ENCODE measurements around the gene TSPEAR. TPM values are rescaled to one million over a fixed set of nuclear protein-coding genes. Genes with fewer than 3 reads are reported as not detected.
A peak's percentile ranks its signal among the peaks of the same experiment; 100 is the strongest.

TSPEAR gene
- total and polyA plus RNA-seq, 9 of the 15 experiments (the other 6 are each of a cell fraction or from before 2014, with no cell fraction given), result not detected

DNA sequence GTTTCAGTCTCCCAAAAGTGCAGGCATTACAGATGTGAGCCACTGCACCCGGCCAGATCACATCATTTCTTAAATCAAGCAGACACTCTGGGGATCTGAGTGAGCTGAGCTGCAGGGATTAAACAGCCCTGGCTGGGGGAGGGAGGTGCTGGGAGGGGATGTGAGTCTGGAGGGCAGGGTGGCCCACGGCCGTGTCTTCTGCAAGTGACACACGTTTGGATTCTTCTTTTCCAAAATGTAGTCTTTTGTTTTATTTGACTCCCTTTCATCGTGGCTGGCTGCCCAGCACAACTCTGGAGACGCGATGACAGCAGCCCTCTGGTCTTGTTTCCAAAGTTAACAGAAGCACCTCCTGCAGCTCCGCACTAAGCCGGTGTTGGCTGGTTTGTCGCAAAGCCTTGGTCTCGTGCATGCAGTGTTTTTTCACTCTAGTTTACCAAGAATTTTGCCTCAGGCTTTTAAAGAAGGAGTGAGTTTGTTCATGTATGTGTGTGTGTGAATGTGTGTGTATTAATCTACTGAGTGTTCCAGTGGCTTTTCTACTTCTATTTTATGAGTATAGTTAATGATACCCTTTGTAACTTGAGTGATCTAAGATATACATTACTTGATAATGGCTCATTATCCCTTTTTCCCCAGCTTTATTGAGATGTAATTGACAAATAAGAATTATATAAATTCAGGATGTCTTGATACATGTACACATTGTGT lies 128.1 kb downstream of the TSPEAR start (continued):
- TF ChIP-seq PHTF2 (CRISPR knock-in tag; IDR thresholded peaks at IDR 0.05) (no peak), RAD51 (IDR thresholded peaks at IDR 0.05; ENCODE audit: borderline replicate concordance, low read depth) (no peak)

GRCh38 chr21:44582055-44582454 lies 129.3 kb downstream of the TSPEAR start:
- no peaks in the 10 kb centered on the region for H4K20me1 ChIP-seq (replicated peaks; ENCODE audit: control insufficient read depth, insufficient read depth, low read length)
- no peak overlapping the region for H2AFZ ChIP-seq (ENCODE audit: low read depth, low read length)
- in situ Hi-C loops (cut with MboI), result no loop called here
- no peaks in the 10 kb centered on the region for H3K36me3 ChIP-seq (ENCODE audit: control insufficient read depth, insufficient read depth, low read length)
- ATAC-seq (no peak), FAIRE-seq (peak; percentile 26), DNase-seq (ENCODE audit: extremely low read depth in 1 of 4, low spot score in 3 of 4) (peak in 2 of 4 experiments; percentile 26 to 28)
- WGBS (ENCODE audit: insufficient coverage, low coverage, missing lambda C conversion rate), result under 1% methylated on average over 15 of the region's 15 CpGs
- peaks cover 0 to 6% of the 10 kb centered on the region in 2 experiments; a peak in 1 of 5 replicates for H3K27me3 ChIP-seq (ENCODE audit: control insufficient read depth in 2 of 2, insufficient read depth in 2 of 2, low read length in 2 of 2)
- H3K27ac ChIP-seq (ENCODE audit: extremely low read depth, low read depth, low read length), result no peak overlapping the region
- H3K9me1 ChIP-seq (ENCODE audit: control insufficient read depth, insufficient read depth, low read length), result no peaks in the 10 kb centered on the region
- peak overlapping the region; percentile 51 for H3K4me2 ChIP-seq (ENCODE audit: insufficient read depth, low read length)
- no TSS peak for BruUV-seq (replicated peaks)
- H3K4me1 ChIP-seq (replicated peaks in 1 of 2; ENCODE audit: control insufficient read depth in 2 of 2, insufficient read depth in 2 of 2, low read length in 2 of 2), result no peaks in the 10 kb centered on the region; a peak in 2 of 5 replicates
- H3K4me3 ChIP-seq, result no peak overlapping the region
- intact Hi-C loops (cut with micrococcal nuclease), result no loop called here
- POLR2A ChIA-PET, result interaction anchor here (1.0 to 1.6 kb wide), 2 partner anchors 12 to 15 kb away, joined by 3 to 5 read pairs; no protein-coding TSS in a partner anchor
- H3K79me2 ChIP-seq (ENCODE audit: control insufficient read depth, insufficient read depth, low read length), result no peaks in the 10 kb centered on the region
- H3K9ac ChIP-seq (ENCODE audit: insufficient read depth in 1 of 2, low read depth in 2 of 2, low read length in 2 of 2), result no peak overlapping the region
- peaks cover 3% of the 10 kb centered on the region for H3K9me3 ChIP-seq (replicated peaks; ENCODE audit: control insufficient read depth, insufficient read depth, low read depth, low read length)
- CTCF ChIA-PET (ENCODE audit: low intra/inter-chr PET ratio), result no interaction called here
- TF ChIP-seq ATF3 (IDR thresholded peaks at IDR 0.05) (peak; percentile 98), ATF3 (CRISPR knock-in tag; conservative IDR thresholded peaks at IDR 0.05) (no peak), LEF1 (IDR thresholded peaks at IDR 0.05) (no peak), DPF2 (IDR thresholded peaks at IDR 0.05) (peak; percentile 29; the same call in 1 of the 2 replicates), HOXB6 (CRISPR knock-in tag; IDR thresholded peaks at IDR 0.05; ENCODE audit: borderline replicate concordance) (peak; percentile 78; the same call in 1 of the 2 replicates), ZNF318 (IDR thresholded peaks at IDR 0.05; ENCODE audit: borderline replicate concordance in 1 of 2, low read depth in 1 of 2) (peak in 1 of 2 experiments; percentile 82; a peak in 1 of 4 replicates)
- TF ChIP-seq, protein P1, sequence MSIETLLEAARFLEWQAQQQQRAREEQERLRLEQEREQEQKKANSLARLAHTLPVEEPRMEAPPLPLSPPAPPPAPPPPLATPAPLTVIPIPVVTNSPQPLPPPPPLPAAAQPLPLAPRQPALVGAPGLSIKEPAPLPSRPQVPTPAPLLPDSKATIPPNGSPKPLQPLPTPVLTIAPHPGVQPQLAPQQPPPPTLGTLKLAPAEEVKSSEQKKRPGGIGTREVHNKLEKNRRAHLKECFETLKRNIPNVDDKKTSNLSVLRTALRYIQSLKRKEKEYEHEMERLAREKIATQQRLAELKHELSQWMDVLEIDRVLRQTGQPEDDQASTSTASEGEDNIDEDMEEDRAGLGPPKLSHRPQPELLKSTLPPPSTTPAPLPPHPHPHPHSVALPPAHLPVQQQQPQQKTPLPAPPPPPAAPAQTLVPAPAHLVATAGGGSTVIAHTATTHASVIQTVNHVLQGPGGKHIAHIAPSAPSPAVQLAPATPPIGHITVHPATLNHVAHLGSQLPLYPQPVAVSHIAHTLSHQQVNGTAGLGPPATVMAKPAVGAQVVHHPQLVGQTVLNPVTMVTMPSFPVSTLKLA (conservative IDR thresholded peaks at IDR 0.05), result peak in 1 of 2 experiments; percentile 57; a peak in 2 of 4 replicates
